ENCODE measurements around the gene SNED1.

Gene SNED1

DNA sequence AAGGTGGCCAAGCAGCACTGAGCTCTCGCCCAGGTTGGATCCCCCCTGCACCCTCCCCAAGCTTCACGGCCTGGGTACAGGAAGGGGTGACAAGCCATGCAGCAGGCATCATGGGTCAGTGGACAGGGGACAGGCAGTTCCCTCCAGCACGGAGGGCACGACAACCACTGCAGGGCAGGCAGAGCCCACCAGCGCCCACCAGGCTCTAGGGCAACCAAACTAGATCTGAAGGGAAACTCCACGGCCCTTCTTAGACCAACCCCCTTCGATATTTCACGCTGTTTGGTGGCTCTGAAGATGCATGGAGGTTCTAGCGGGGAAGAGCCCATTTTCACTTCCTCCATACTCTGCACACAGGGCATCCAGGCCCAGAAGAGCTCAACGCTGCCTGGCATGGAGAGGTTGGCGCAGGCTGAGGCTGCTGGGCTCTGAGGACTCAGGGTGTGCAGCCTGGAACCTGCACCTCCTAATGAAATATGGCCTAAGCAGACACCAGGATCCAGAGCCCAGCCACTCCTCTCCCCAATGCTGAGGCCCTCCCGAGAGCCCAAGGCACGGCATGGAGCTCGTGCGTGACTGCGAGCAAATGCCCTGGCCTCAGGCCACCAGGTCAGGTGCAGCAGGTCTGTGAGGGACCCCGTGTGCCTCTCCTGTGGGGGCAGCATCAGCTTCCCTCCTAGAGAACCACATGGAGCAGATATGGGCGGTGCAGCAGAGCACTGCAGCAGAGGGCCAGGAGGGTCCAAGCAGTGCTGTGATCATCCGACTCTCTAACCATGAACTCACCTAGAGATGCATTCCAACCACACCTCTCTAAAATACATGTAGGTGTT is 112.4 kb downstream of the SNED1 start:
- H3K4me1 ChIP-seq (ENCODE audit: insufficient read depth, low read length): no peaks in the 10 kb centered on the region
- H3K4me3 ChIP-seq (ENCODE audit: low read length): no peak overlapping the region
- H3K36me3 ChIP-seq (ENCODE audit: insufficient read depth, low read depth, low read length): peaks cover 46% of the 10 kb centered on the region
- H3K27me3 ChIP-seq (ENCODE audit: insufficient read depth, low read length): no peaks in the 10 kb centered on the region
- H3K9ac ChIP-seq (ENCODE audit: low read depth, low read length): no peak overlapping the region
- no peaks in the 10 kb centered on the region for H3K9me3 ChIP-seq (ENCODE audit: insufficient read depth, low read depth, low read length)
- no peak overlapping the region for H3K27ac ChIP-seq (ENCODE audit: low read length)

DNA sequence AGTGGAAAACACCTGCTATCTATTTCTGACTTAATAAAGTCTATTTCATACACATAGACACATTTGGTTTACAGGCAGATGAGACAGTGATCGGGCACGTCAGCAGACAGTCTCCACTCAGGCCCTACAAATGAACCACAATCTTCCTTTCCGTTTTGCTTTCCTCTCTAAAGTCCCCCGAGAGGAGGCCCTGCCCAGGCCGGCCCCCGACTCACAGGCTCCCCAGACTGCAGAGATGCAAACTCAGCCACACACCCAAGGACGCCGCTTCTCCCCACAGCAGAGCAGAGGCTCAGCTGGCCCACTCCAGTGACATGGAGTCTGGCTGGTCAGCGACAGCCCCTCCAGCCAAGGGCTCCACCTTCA is 113.0 kb downstream of the SNED1 start:
- Histone ChIP-seq H3K9ac (ENCODE audit: low read depth, low read length) (no peak overlapping the region), H3K9me3 (ENCODE audit: insufficient read depth, low read depth, low read length) (no peaks in the 10 kb centered on the region), H3K36me3 (ENCODE audit: insufficient read depth, low read depth, low read length) (peaks cover 48% of the 10 kb centered on the region), H3K27ac (ENCODE audit: low read length) (no peak overlapping the region), H3K4me3 (ENCODE audit: low read length) (no peak overlapping the region), H3K27me3 (ENCODE audit: insufficient read depth, low read length) (no peaks in the 10 kb centered on the region), H3K4me1 (ENCODE audit: insufficient read depth, low read length) (no peaks in the 10 kb centered on the region)

DNA sequence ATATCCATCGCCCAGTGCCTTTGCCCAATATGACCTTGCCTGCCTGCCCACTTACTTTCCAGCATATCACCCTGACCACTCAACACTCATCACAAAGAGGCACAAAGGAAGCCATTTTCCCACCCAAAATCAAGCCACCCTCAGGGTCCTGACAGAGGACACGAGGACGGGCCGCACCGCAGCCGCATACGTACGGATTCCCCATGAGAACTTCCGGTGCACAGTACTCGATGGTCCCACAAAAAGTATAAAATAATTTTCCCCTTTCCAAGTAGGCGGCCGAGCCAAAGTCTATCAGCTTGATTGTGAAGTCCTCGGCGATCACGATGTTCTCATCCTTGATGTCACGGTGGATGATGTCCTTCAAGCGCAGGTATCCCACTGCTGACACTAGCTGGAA is 113.6 kb downstream of the SNED1 start:
- Histone ChIP-seq H3K4me1 (ENCODE audit: insufficient read depth, low read length) (no peaks in the 10 kb centered on the region), H3K4me3 (ENCODE audit: low read length) (no peak overlapping the region), H3K9ac (ENCODE audit: low read depth, low read length) (no peak overlapping the region), H3K27me3 (ENCODE audit: insufficient read depth, low read length) (no peaks in the 10 kb centered on the region), H3K27ac (ENCODE audit: low read length) (no peak overlapping the region), H3K9me3 (ENCODE audit: insufficient read depth, low read depth, low read length) (no peaks in the 10 kb centered on the region), H3K36me3 (ENCODE audit: insufficient read depth, low read depth, low read length) (peaks cover 45% of the 10 kb centered on the region)

DNA sequence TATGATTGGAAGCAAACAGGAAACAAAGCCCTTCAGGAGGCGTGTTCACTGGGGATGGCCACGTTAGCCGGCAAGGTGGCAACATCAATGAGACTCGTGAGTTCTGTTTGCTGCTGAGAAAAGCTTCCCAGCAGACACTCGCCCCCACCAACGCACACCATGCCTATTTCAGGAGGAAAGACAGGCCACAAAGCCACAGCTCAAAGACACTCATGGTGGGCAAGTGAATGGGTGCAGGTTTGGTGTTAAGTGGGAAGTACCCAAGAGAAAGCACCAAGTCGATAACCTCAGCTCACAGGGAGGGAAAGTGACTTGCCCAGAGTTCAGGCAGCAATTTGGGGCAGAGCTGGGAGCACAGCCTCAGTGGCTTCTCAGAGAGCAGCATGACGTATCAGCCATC is 114.2 kb downstream of the SNED1 start:
- Histone ChIP-seq H3K27ac (ENCODE audit: low read length) (no peak overlapping the region), H3K9me3 (ENCODE audit: insufficient read depth, low read depth, low read length) (no peaks in the 10 kb centered on the region), H3K27me3 (ENCODE audit: insufficient read depth, low read length) (no peaks in the 10 kb centered on the region), H3K36me3 (ENCODE audit: insufficient read depth, low read depth, low read length) (peaks cover 41% of the 10 kb centered on the region), H3K4me1 (ENCODE audit: insufficient read depth, low read length) (no peaks in the 10 kb centered on the region), H3K4me3 (ENCODE audit: low read length) (no peak overlapping the region), H3K9ac (ENCODE audit: low read depth, low read length) (no peak overlapping the region)

DNA sequence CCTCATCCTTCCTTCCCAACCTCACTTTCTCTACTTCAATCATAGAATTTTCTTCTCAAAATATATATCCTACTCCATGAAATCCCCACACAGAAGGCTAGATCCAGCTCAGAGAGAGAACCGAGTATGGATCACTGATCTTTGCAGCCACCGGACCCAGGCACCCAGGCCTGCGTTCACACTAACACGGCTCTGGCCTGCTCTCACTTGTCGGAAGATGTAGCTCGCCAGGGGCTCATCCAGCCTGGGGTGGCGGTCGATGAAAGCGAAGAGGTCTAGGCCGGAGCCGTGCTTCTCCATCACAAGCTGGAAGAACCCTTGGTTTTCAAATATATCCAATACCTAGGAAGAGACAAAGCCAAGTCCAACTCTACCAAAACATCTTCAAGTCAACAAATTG is 116.4 kb downstream of the SNED1 start:
- H3K4me1 ChIP-seq (ENCODE audit: insufficient read depth, low read length): no peaks in the 10 kb centered on the region
- H3K9ac ChIP-seq (ENCODE audit: low read depth, low read length): no peak overlapping the region
- no peak overlapping the region for H3K4me3 ChIP-seq (ENCODE audit: low read length)
- no peaks in the 10 kb centered on the region for H3K9me3 ChIP-seq (ENCODE audit: insufficient read depth, low read depth, low read length)
- no peaks in the 10 kb centered on the region for H3K27me3 ChIP-seq (ENCODE audit: insufficient read depth, low read length)
- H3K27ac ChIP-seq (ENCODE audit: low read length): no peak overlapping the region
- H3K36me3 ChIP-seq (ENCODE audit: insufficient read depth, low read depth, low read length): peaks cover 35% of the 10 kb centered on the region

- Histone ChIP-seq H3K36me3 (ENCODE audit: insufficient read depth, low read depth, low read length) (peaks cover 36% of the 10 kb centered on the region), H3K27ac (ENCODE audit: low read length) (no peak overlapping the region), H3K9ac (ENCODE audit: low read depth, low read length) (no peak overlapping the region), H3K4me3 (ENCODE audit: low read length) (no peak overlapping the region), H3K9me3 (ENCODE audit: insufficient read depth, low read depth, low read length) (no peaks in the 10 kb centered on the region), H3K27me3 (ENCODE audit: insufficient read depth, low read length) (no peaks in the 10 kb centered on the region), H3K4me1 (ENCODE audit: insufficient read depth, low read length) (no peaks in the 10 kb centered on the region)
Observed at GRCh38 chr2:241115361-241115760, 116.9 kb downstream of the SNED1 start.

DNA sequence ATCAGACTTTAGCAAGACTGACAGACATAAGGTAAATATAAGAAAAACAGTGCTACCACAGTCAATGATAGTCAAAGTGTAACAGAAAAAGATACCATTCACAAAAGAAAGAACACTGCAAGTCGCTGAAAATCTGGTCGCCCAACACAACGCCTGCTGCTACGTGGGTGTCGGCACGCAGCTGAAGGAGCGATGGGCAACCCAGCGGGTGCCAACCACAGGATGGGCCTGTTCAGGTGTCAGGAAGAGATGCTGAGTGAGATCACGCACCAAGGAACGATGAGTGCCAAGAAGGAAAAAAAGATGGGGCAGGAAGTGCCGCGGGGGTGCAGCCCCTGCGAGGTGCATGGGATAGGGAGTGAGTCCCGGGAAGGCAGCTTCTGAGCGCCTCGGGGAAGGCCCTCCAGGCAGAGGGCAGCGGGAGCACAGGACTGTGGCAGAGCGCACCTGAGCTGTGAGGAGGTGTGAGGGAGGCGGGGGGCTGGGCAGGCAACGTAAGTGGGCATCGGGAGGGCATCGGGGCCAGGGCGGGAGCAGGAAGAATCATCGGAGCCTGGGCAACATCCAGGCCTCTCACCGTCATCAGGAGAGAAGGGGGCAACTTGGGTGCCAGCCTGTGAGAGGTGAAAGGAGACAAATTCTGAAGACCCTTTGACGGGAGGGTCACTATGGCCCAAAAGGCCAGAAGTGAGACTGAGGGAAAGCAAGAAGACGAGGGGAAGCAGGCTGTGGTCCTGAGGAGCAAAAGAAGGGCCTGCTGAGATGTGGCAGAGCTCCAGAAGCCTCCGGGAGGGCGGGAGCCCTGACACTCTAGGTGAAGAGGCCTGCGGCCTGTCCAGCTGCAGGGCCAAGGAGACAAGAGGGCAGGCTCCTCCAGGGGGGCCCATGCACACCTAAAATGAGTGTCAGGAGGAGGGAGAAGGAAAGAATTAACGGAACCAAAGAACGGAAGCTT is 118.5 kb downstream of the SNED1 start:
- H3K9ac ChIP-seq (ENCODE audit: low read depth, low read length): no peak overlapping the region
- H3K27ac ChIP-seq (ENCODE audit: low read length): no peak overlapping the region
- H3K9me3 ChIP-seq (ENCODE audit: insufficient read depth, low read depth, low read length): no peaks in the 10 kb centered on the region
- peaks cover 46% of the 10 kb centered on the region for H3K36me3 ChIP-seq (ENCODE audit: insufficient read depth, low read depth, low read length)
- no peaks in the 10 kb centered on the region for H3K27me3 ChIP-seq (ENCODE audit: insufficient read depth, low read length)
- H3K4me1 ChIP-seq (ENCODE audit: insufficient read depth, low read length): no peaks in the 10 kb centered on the region
- no peak overlapping the region for H3K4me3 ChIP-seq (ENCODE audit: low read length)

- no peak overlapping the region for H3K27ac ChIP-seq (ENCODE audit: low read length)
- no peaks in the 10 kb centered on the region for H3K4me1 ChIP-seq (ENCODE audit: insufficient read depth, low read length)
- peaks cover 42% of the 10 kb centered on the region for H3K36me3 ChIP-seq (ENCODE audit: insufficient read depth, low read depth, low read length)
- no peak overlapping the region for H3K9ac ChIP-seq (ENCODE audit: low read depth, low read length)
- H3K27me3 ChIP-seq (ENCODE audit: insufficient read depth, low read length): no peaks in the 10 kb centered on the region
- H3K9me3 ChIP-seq (ENCODE audit: insufficient read depth, low read depth, low read length): no peaks in the 10 kb centered on the region
- no peak overlapping the region for H3K4me3 ChIP-seq (ENCODE audit: low read length)
Observed at GRCh38 chr2:241118737-241119505, 120.5 kb downstream of the SNED1 start.

DNA sequence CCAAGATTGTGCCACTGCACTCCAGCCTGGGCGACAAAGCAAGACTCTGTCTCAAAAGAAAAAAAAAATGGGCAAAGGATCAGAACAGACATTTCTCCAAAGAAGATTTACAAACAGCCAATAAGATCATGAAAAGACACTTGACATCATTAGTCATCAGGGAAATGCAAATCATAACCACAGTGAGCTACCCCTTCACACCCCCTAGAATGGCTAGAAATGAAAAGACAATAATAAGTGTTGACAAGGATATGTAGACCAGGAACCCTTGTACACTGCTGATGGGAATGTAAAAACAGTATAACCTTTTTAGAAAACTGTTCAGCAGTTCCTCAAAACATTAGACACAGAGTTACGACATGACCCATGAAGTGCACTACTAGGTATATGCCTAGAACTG is 122.0 kb downstream of the SNED1 start:
- H3K27me3 ChIP-seq (ENCODE audit: insufficient read depth, low read length): no peaks in the 10 kb centered on the region
- H3K4me1 ChIP-seq (ENCODE audit: insufficient read depth, low read length): no peaks in the 10 kb centered on the region
- no peaks in the 10 kb centered on the region for H3K9me3 ChIP-seq (ENCODE audit: insufficient read depth, low read depth, low read length)
- no peak overlapping the region for H3K27ac ChIP-seq (ENCODE audit: low read length)
- H3K9ac ChIP-seq (ENCODE audit: low read depth, low read length): no peak overlapping the region
- no peak overlapping the region for H3K4me3 ChIP-seq (ENCODE audit: low read length)
- H3K36me3 ChIP-seq (ENCODE audit: insufficient read depth, low read depth, low read length): peaks cover 36% of the 10 kb centered on the region

GRCh38 chr2:241121008-241121407 is 122.6 kb downstream of the SNED1 start:
- no peak overlapping the region for H3K4me3 ChIP-seq (ENCODE audit: low read length)
- H3K27ac ChIP-seq (ENCODE audit: low read length): no peak overlapping the region
- no peak overlapping the region for H3K9ac ChIP-seq (ENCODE audit: low read depth, low read length)
- H3K27me3 ChIP-seq (ENCODE audit: insufficient read depth, low read length): no peaks in the 10 kb centered on the region
- H3K4me1 ChIP-seq (ENCODE audit: insufficient read depth, low read length): no peaks in the 10 kb centered on the region
- H3K36me3 ChIP-seq (ENCODE audit: insufficient read depth, low read depth, low read length): peaks cover 40% of the 10 kb centered on the region
- H3K9me3 ChIP-seq (ENCODE audit: insufficient read depth, low read depth, low read length): no peaks in the 10 kb centered on the region

DNA sequence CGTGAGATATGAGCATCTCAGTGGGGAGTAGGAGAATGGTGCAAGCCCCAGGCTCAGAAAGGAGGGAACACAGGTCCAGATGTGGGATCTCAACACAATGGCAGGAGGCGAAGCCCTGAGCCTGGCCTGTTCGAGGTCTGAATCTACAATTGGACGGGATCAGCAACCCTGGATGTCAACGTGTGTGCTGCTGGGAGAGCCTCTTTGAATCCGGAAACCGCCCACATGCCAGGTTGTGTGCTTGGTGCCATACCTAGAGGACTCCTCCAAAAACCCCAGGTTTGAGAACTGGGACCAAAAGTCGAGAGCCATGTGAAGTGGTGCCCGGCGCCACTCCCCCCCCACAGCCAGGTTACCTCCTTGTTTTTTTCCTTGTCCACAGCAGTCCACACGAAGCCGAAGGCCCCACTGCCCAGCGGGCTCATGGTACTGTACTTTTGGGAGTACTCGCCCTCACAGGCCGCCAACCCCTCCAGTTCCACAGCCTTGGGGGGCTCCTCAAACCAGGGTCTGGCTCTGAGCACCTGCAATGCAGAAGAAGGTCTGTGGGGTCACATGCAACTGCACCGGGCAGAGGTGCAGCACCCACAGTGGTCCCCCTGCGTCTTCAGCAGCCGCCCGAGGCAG is 124.1 kb downstream of the SNED1 start:
- no peak overlapping the region for H3K27ac ChIP-seq (ENCODE audit: low read length)
- H3K4me3 ChIP-seq (ENCODE audit: low read length): no peak overlapping the region
- no peak overlapping the region for H3K9ac ChIP-seq (ENCODE audit: low read depth, low read length)

More for the DNA sequence above, 124.1 kb downstream of the SNED1 start:
- Histone ChIP-seq H3K36me3 (ENCODE audit: insufficient read depth, low read depth, low read length) (peaks cover 48% of the 10 kb centered on the region), H3K4me1 (ENCODE audit: insufficient read depth, low read length) (no peaks in the 10 kb centered on the region), H3K27me3 (ENCODE audit: insufficient read depth, low read length) (no peaks in the 10 kb centered on the region), H3K9me3 (ENCODE audit: insufficient read depth, low read depth, low read length) (no peaks in the 10 kb centered on the region)
